Thyroid gland (tissue), 4 donors: Measurements from ENCODE around the gene SMARCA4. TPM values are rescaled to one million over a fixed set of nuclear protein-coding genes. Genes with fewer than 3 reads are reported as not detected.
"Not testable (repeated sequence)": the region's sequence is repeated elsewhere in the genome, so short reads cannot be mapped to it uniquely, and the experiment has no call there.

ENCODE experiments used
- DNase-seq, 2 donors: peaks; one replicate each; pipeline ENCODE4 v3.0.0-alpha.2; 2019
- H3K27ac ChIP-seq, 3 donors: fragments of 200-600 bp; sonication (generic); 1 replicate in 2 of 3; 2 replicates in 1 of 3; pipeline ENCODE4 v1.5.1; 2016 to 2019; ENCODE audit warnings: mild to moderate bottlenecking in 1 of 3, moderate library complexity in 1 of 3
- H3K27me3 ChIP-seq: fragments of 200-600 bp; sonication (generic); one replicate; pipeline ENCODE4 v1.5.1; 2019
- H3K36me3 ChIP-seq, 2 donors: fragments of 200-600 bp; sonication (generic); one replicate each; pipeline ENCODE4 v1.5.1; 2016 to 2019
- H3K4me1 ChIP-seq, 2 donors: fragments of 200-600 bp; sonication (generic); one replicate each; pipeline ENCODE4 v1.5.1; 2017 to 2019
- H3K4me3 ChIP-seq, 3 donors: fragments of 200-600 bp; sonication (generic); replicated peaks in 1 of 3; 1 replicate in 2 of 3; 2 replicates in 1 of 3; pipeline ENCODE4 v1.5.1; 2016; ENCODE audit warnings: mild to moderate bottlenecking in 1 of 3
- H3K9me3 ChIP-seq: fragments of 200-600 bp; sonication (generic); one replicate; pipeline ENCODE4 v1.5.1; 2017
- POLR2A ChIP-seq, 2 donors: fragments of 450-650 bp; IDR thresholded peaks; one replicate each; pipeline ENCODE4 v1.6.1; 2017; ENCODE audit warnings: antibody characterized with exemption in 2 of 2, mild to moderate bottlenecking in 2 of 2, moderate library complexity in 1 of 2
- WGBS, 2 donors: methylation state at CpG; one replicate each; pipeline ENCODE4 v1.1.5; 2017; 5-methylcytosine and 5-hydroxymethylcytosine counted together
- intact Hi-C: fragments of 100-400 bp; cut with DNase I; formaldehyde crosslinking; loops from one replicate; pipeline ENCODE4 v1.15.1; 2023
- total RNA-seq, 4 donors: library from RNA; depleted of rRNA; stranded (reverse); fragments of >200 nt; gene quantifications; one replicate each; pipeline ENCODE4 v1.2.3, GENCODE V29; 2016
- TF ChIP-seq, protein P1 (sequence below), 6 experiments: fragments of 200-600 bp in 3 of 6; fragments of 450-650 bp in 3 of 6; sonication (generic) in 3 of 6; IDR thresholded peaks; one replicate each; pipeline ENCODE4 v1.5.1; 2016 to 2019; ENCODE audit warnings: antibody characterized with exemption in 6 of 6, mild to moderate bottlenecking in 2 of 6, inconsistent platforms in 1 of 6, moderate library complexity in 1 of 6

Gene SMARCA4
- total RNA-seq, 4 donors from 2014 or later = 49.4 to 108 (median 89.0) TPM

GRCh38 chr19:11088506-11089253 lies 127.8 kb downstream of the SMARCA4 start:
- H3K4me1 ChIP-seq = peaks cover 50 to 61% of the 10 kb centered on the region in 2 donors
- H3K27me3 ChIP-seq = no peaks in the 10 kb centered on the region
- no peak for TF ChIP-seq POLR2A (IDR thresholded peaks at IDR 0.05)
- TF ChIP-seq, protein P1, sequence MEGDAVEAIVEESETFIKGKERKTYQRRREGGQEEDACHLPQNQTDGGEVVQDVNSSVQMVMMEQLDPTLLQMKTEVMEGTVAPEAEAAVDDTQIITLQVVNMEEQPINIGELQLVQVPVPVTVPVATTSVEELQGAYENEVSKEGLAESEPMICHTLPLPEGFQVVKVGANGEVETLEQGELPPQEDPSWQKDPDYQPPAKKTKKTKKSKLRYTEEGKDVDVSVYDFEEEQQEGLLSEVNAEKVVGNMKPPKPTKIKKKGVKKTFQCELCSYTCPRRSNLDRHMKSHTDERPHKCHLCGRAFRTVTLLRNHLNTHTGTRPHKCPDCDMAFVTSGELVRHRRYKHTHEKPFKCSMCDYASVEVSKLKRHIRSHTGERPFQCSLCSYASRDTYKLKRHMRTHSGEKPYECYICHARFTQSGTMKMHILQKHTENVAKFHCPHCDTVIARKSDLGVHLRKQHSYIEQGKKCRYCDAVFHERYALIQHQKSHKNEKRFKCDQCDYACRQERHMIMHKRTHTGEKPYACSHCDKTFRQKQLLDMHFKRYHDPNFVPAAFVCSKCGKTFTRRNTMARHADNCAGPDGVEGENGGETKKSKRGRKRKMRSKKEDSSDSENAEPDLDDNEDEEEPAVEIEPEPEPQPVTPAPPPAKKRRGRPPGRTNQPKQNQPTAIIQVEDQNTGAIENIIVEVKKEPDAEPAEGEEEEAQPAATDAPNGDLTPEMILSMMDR (IDR thresholded peaks at IDR 0.05) = no peak
- peak overlapping the region in 1 of 3 donors; percentile 57 for H3K4me3 ChIP-seq
- intact Hi-C loops = no loop called here
- peak in 1 of 2 donors; percentile 45 for DNase-seq
- H3K36me3 ChIP-seq = no peaks in the 10 kb centered on the region
- peak overlapping the region; percentile 65 to 99 (median 84) for H3K27ac ChIP-seq
- 42 to 47% methylated on average over 11 of the region's 11 CpGs for WGBS, 2 donors
- H3K9me3 ChIP-seq = no peaks in the 10 kb centered on the region

GRCh38 chr19:11089254-11090013 lies 128.6 kb downstream of the SMARCA4 start, which contains the start of gene LDLR:
Gene LDLR, plus strand, starts transcription at chr19:11089463. Its CDS starts 86 bp downstream, at chr19:11089549.
- H3K4me1 ChIP-seq = peaks cover 51 to 63% of the 10 kb centered on the region in 2 donors
- TF ChIP-seq, protein P1 (IDR thresholded peaks at IDR 0.05) = no peak
- peak in 1 of 2 donors; percentile 68 for TF ChIP-seq POLR2A (IDR thresholded peaks at IDR 0.05)
- intact Hi-C loops = no loop called here

GRCh38 chr19:11090014-11090263 lies 129.1 kb downstream of the SMARCA4 start:
- Histone ChIP-seq H3K4me1 (peaks cover 53 to 63% of the 10 kb centered on the region in 2 donors), H3K27ac (peak overlapping the region; percentile 65 to 99 (median 84)), H3K4me3 (peak overlapping the region; percentile 6 to 57 (median 25))
- DNase-seq, H3K9me3 ChIP-seq, H3K36me3 ChIP-seq, H3K27me3 ChIP-seq, intact Hi-C loops: not testable (repeated sequence)
- 0% methylated on average over 7 to 14 of the region's 15 CpGs for WGBS, 2 donors

More at GRCh38 chr19:11089254-11090013, 128.6 kb downstream of the SMARCA4 start, which contains the start of gene LDLR:
- peak; percentile 74 to 78 for DNase-seq
- Histone ChIP-seq H3K36me3 (no peaks in the 10 kb centered on the region), H3K27me3 (no peaks in the 10 kb centered on the region), H3K27ac (peak within 1 kb of the TSS; percentile 65 to 99 (median 84)), H3K4me3 (peak within 1 kb of the TSS; percentile 6 to 57 (median 25)), H3K9me3 (no peaks in the 10 kb centered on the region)
- WGBS, 2 donors = 5 to 6% methylated on average over 22 to 37 of the region's 43 CpGs

DNA sequence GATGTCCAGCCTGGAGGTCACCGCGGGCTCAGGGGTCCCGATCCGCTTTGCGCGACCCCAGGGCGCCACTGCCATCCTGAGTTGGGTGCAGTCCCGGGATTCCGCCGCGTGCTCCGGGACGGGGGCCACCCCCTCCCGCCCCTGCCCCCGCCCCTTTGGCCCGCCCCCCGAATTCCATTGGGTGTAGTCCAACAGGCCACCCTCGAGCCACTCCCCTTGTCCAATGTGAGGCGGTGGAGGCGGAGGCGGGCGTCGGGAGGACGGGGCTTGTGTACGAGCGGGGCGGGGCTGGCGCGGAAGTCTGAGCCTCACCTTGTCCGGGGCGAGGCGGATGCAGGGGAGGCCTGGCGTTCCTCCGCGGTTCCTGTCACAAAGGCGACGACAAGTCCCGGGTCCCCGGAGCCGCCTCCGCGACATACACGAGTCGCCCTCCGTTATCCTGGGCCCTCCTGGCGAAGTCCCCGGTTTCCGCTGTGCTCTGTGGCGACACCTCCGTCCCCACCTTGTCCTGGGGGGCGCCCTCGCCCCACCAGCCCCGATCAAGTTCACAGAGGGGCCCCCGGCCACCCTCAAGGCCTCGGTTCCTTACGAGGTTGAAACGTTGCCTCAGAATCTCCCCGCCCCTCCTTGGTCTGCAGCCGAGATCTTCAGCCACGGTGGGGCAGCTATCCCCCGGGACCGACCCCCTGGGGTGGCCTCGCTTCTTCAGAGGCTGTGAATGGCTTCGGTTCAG lies 129.6 kb downstream of the SMARCA4 start:
- H3K4me3 ChIP-seq = peak overlapping the region; percentile 21 to 88 (median 57)
- H3K36me3 ChIP-seq = no peaks in the 10 kb centered on the region
- peak overlapping the region; percentile 82 to 99 (median 97) for H3K27ac ChIP-seq
- peaks cover 51 to 61% of the 10 kb centered on the region in 2 donors for H3K4me1 ChIP-seq
- 0 to 2% methylated on average over 3 to 31 of the region's 64 CpGs for WGBS, 2 donors
- DNase-seq = peak; percentile 99
- intact Hi-C loops = no loop called here
- no peaks in the 10 kb centered on the region for H3K27me3 ChIP-seq
- TF ChIP-seq, protein P1 (IDR thresholded peaks at IDR 0.05) = no peak
- peak; percentile 77 to 95 for TF ChIP-seq POLR2A (IDR thresholded peaks at IDR 0.05)
- no peaks in the 10 kb centered on the region for H3K9me3 ChIP-seq

GRCh38 chr19:11090997-11091702 lies 130.3 kb downstream of the SMARCA4 start:
- Histone ChIP-seq H3K4me1 (peaks cover 52 to 61% of the 10 kb centered on the region in 2 donors), H3K9me3 (no peaks in the 10 kb centered on the region), H3K4me3 (peak overlapping the region; percentile 21 to 88 (median 57)), H3K36me3 (no peaks in the 10 kb centered on the region), H3K27me3 (no peaks in the 10 kb centered on the region), H3K27ac (peak overlapping the region; percentile 82 to 99 (median 97))
- WGBS, 2 donors = 52 to 53% methylated on average over 11 of the region's 11 CpGs
- intact Hi-C loops = no loop called here
- no peak for DNase-seq
- TF ChIP-seq, protein P1 (IDR thresholded peaks at IDR 0.05) = no peak
- TF ChIP-seq POLR2A (IDR thresholded peaks at IDR 0.05) = no peak
